HepG2 (cell line): Measurements from ENCODE around the gene GNG3. TPM values are rescaled to one million over a fixed set of nuclear protein-coding genes. Genes with fewer than 3 reads are reported as not detected.

Experiments
- CEBPB ChIP-seq: IDR thresholded peaks from 2 replicates; pipeline ENCODE4 v1.6.1; 2011; ENCODE audit warnings: low read depth, low read length, improper control_type of control experiment, borderline replicate concordance
- FOXC1 ChIP-seq: sonication (generic); formaldehyde crosslinking; IDR thresholded peaks from 2 replicates; pipeline ENCODE4 v1.8.0; 2022; ENCODE audit warnings: mild to moderate bottlenecking, missing genetic modification reagents, borderline replicate concordance
- HINFP ChIP-seq: sonication (generic); formaldehyde crosslinking; IDR thresholded peaks from 2 replicates; pipeline ENCODE4 v1.4.0; 2020; ENCODE audit warnings: low read depth, mild to moderate bottlenecking, missing genetic modification reagents
- HIVEP1 ChIP-seq: sonication (generic); formaldehyde crosslinking; IDR thresholded peaks from 2 replicates; pipeline ENCODE4 v1.4.0; 2020; ENCODE audit warnings: mild to moderate bottlenecking, missing genetic modification reagents
- HNF1B ChIP-seq: sonication (generic); formaldehyde crosslinking; IDR thresholded peaks from 2 replicates; pipeline ENCODE4 v1.5.1; 2020; ENCODE audit warnings: mild to moderate bottlenecking, moderate library complexity, missing genetic modification reagents
- HOXA3 ChIP-seq: sonication (generic); formaldehyde crosslinking; IDR thresholded peaks from 2 replicates; pipeline ENCODE4 v1.5.0; 2020; ENCODE audit warnings: missing genetic modification reagents
- NKX3-1 ChIP-seq: sonication (generic); formaldehyde crosslinking; IDR thresholded peaks from 2 replicates; pipeline ENCODE4 v1.5.0; 2020; ENCODE audit warnings: missing genetic modification reagents
- POLR2AphosphoS5 ChIP-seq: IDR thresholded peaks from 2 replicates; pipeline ENCODE4 v1.6.1; 2012; ENCODE audit warnings: low read depth, low read length
- POLR2G ChIP-seq: fragments of 200-400 bp; formaldehyde crosslinking; IDR thresholded peaks from 2 replicates; pipeline ENCODE4 v1.6.1; 2018; ENCODE audit warnings: mild to moderate bottlenecking, low read depth, low read length, moderate library complexity
- ZNF138 ChIP-seq: sonication (generic); formaldehyde crosslinking; IDR thresholded peaks from 2 replicates; pipeline ENCODE4 v1.5.0; 2020; ENCODE audit warnings: mild to moderate bottlenecking, low read depth, missing genetic modification reagents
- ZNF331 ChIP-seq: sonication (generic); formaldehyde crosslinking; IDR thresholded peaks from 2 replicates; pipeline ENCODE4 v1.4.0; 2020; ENCODE audit warnings: missing genetic modification reagents
- ZNF512B ChIP-seq: sonication (generic); formaldehyde crosslinking; IDR thresholded peaks from 2 replicates; pipeline ENCODE4 v1.5.1; 2020; ENCODE audit warnings: missing genetic modification reagents, mild to moderate bottlenecking, borderline replicate concordance
- ZNF609 ChIP-seq: sonication (generic); formaldehyde crosslinking; IDR thresholded peaks from 2 replicates; pipeline ENCODE4 v1.4.0; 2020; ENCODE audit warnings: mild to moderate bottlenecking, missing genetic modification reagents, borderline replicate concordance
- ZZZ3 ChIP-seq: sonication (generic); formaldehyde crosslinking; IDR thresholded peaks from 2 replicates; pipeline ENCODE4 v1.4.0; 2020; ENCODE audit warnings: missing genetic modification reagents, mild to moderate bottlenecking, borderline replicate concordance
- polyA plus RNA-seq, 8 experiments: library from polyadenylated mRNA; depleted of rRNA in 3 of 8; stranded (reverse) in 7 of 8; unstranded in 1 of 8; fragments of >200 nt; fragmentation: Illumina TruSeq in 4 of 8; extraction: Trizol in 4 of 8; gene quantifications; 2 replicates each; pipeline versions ENCODE4 v1.2.1 to v1.2.3, GENCODE V29; 2011 to 2016; ENCODE audit warnings: low read depth in 4 of 8, missing spikeins in 1 of 8, mixed read lengths in 1 of 8; ENCODE audit not compliant: insufficient read depth in 1 of 8
- total RNA-seq, 5 experiments: library from RNA; depleted of rRNA; stranded (reverse); fragments of >200 nt; fragmentation: Illumina TruSeq; extraction: Trizol; gene quantifications; 2 replicates each; pipeline ENCODE4 v1.2.3, GENCODE V29; 2016; ENCODE audit warnings: low read depth in 1 of 5

Gene GNG3
- total and polyA plus RNA-seq, 2 of the 13 experiments (the other 11 are each of a cell fraction or from before 2014, with no cell fraction given): not detected

GRCh38 chr11:62705880-62706849 lies 1.3 kb upstream of the GNG3 start (continued):
- 0 out of 2 replicates have a peak, but pooled peaks have one; percentile 21 for TF ChIP-seq NKX3-1 (CRISPR knock-in tag)
- TF ChIP-seq CEBPB: no peak
- TF ChIP-seq HOXA3 (CRISPR knock-in tag): no peak
- TF ChIP-seq ZZZ3 (CRISPR knock-in tag): no peak
- peak; percentile 82 for TF ChIP-seq HNF1B
- no peak for TF ChIP-seq ZNF609 (CRISPR knock-in tag)
- TF ChIP-seq HINFP (CRISPR knock-in tag): no peak
- TF ChIP-seq HIVEP1 (CRISPR knock-in tag): peak; percentile 52; the same call in 1 of the 2 replicates
- TF ChIP-seq POLR2AphosphoS5: peak; percentile 66
- TF ChIP-seq ZNF512B: peak; percentile 59; the same call in 1 of the 2 replicates
- TF ChIP-seq FOXC1 (CRISPR knock-in tag): peak; percentile 49; the same call in 1 of the 2 replicates
- 0 out of 2 replicates have a peak, but pooled peaks have one; percentile 25 for TF ChIP-seq ZNF331
- TF ChIP-seq ZNF138 (CRISPR knock-in tag): no peak
- TF ChIP-seq POLR2G: peak; percentile 82
